Effector memory CD4-positive, alpha-beta T cell (primary cell): Measurements from ENCODE around the gene PLPP4.

Experiments
- DNase-seq, 3 donors: peaks; one replicate each; pipeline ENCODE4 v3.0.0-alpha.2; 2020
- H3K27ac ChIP-seq: 2 replicates; pipeline ENCODE4 v1.7.0; 2013; ENCODE audit warnings: mild to moderate bottlenecking, low read length, moderate library complexity; ENCODE audit not compliant: insufficient read depth, poor library complexity, severe bottlenecking
- H3K27me3 ChIP-seq: replicated peaks from 2 replicates; pipeline ENCODE4 v1.7.0; 2013; ENCODE audit warnings: mild to moderate bottlenecking, low read length; ENCODE audit not compliant: insufficient read depth, control insufficient read depth, poor library complexity, severe bottlenecking
- H3K36me3 ChIP-seq: 2 replicates; pipeline ENCODE4 v1.7.0; 2013; ENCODE audit warnings: mild to moderate bottlenecking, low read length, moderate library complexity; ENCODE audit not compliant: control insufficient read depth, insufficient read depth
- H3K4me1 ChIP-seq: 2 replicates; pipeline ENCODE4 v1.7.0; 2013; ENCODE audit warnings: low read length, mild to moderate bottlenecking; ENCODE audit not compliant: control insufficient read depth, insufficient read depth, poor library complexity, severe bottlenecking
- H3K4me3 ChIP-seq: 2 replicates; pipeline ENCODE4 v1.7.0; 2013; ENCODE audit warnings: low read length, low read depth, mild to moderate bottlenecking; ENCODE audit not compliant: insufficient read depth, poor library complexity, severe bottlenecking
- H3K9me3 ChIP-seq: 2 replicates; pipeline ENCODE4 v1.7.0; 2013; ENCODE audit warnings: mild to moderate bottlenecking, low read length, moderate library complexity; ENCODE audit not compliant: control insufficient read depth

Gene PLPP4

GRCh38 chr10:120455004-120455403 lies 2.0 kb upstream of the PLPP4 start:
- H3K27ac ChIP-seq: no peak overlapping the region
- no peak for DNase-seq
- no peaks in the 10 kb centered on the region for H3K27me3 ChIP-seq

GRCh38 chr10:120455606-120456005 lies 1.4 kb upstream of the PLPP4 start:
- H3K27me3 ChIP-seq: no peaks in the 10 kb centered on the region
- no peaks in the 10 kb centered on the region for H3K36me3 ChIP-seq
- no peak overlapping the region for H3K4me3 ChIP-seq
- no peak for DNase-seq
- H3K9me3 ChIP-seq: no peaks in the 10 kb centered on the region
- H3K27ac ChIP-seq: no peak overlapping the region
- H3K4me1 ChIP-seq: no peaks in the 10 kb centered on the region

More at GRCh38 chr10:120455004-120455403, 2.0 kb upstream of the PLPP4 start:
- H3K4me3 ChIP-seq: no peak overlapping the region
- no peaks in the 10 kb centered on the region for H3K36me3 ChIP-seq
- no peaks in the 10 kb centered on the region for H3K4me1 ChIP-seq
- no peaks in the 10 kb centered on the region for H3K9me3 ChIP-seq

- Histone ChIP-seq H3K4me3 (no peak overlapping the region), H3K9me3 (no peaks in the 10 kb centered on the region), H3K27ac (no peak overlapping the region), H3K27me3 (no peaks in the 10 kb centered on the region), H3K36me3 (no peaks in the 10 kb centered on the region), H3K4me1 (no peaks in the 10 kb centered on the region)
- DNase-seq: no peak
Measured at GRCh38 chr10:120456143-120456625, 843 bp upstream of the PLPP4 start.

- Histone ChIP-seq H3K27ac (no peak overlapping the region), H3K36me3 (no peaks in the 10 kb centered on the region), H3K4me1 (no peaks in the 10 kb centered on the region), H3K9me3 (no peaks in the 10 kb centered on the region), H3K4me3 (no peak overlapping the region), H3K27me3 (no peaks in the 10 kb centered on the region)
- no peak for DNase-seq
Measured at GRCh38 chr10:120457431-120458172, 575 bp downstream of the PLPP4 start.

- H3K4me3 ChIP-seq: no peak overlapping the region
- H3K4me1 ChIP-seq: no peaks in the 10 kb centered on the region
- H3K9me3 ChIP-seq: no peaks in the 10 kb centered on the region
- no peak for DNase-seq
- H3K36me3 ChIP-seq: no peaks in the 10 kb centered on the region
- H3K27ac ChIP-seq: no peak overlapping the region
- no peaks in the 10 kb centered on the region for H3K27me3 ChIP-seq
Measured at GRCh38 chr10:120458432-120458831, 1.4 kb downstream of the PLPP4 start.

- Histone ChIP-seq H3K36me3 (no peaks in the 10 kb centered on the region), H3K4me1 (no peaks in the 10 kb centered on the region), H3K4me3 (no peak overlapping the region), H3K27ac (no peak overlapping the region), H3K27me3 (no peaks in the 10 kb centered on the region), H3K9me3 (no peaks in the 10 kb centered on the region)
- no peak for DNase-seq
Measured at GRCh38 chr10:120459185-120459584, 2.2 kb downstream of the PLPP4 start.

- no peak for DNase-seq
- Histone ChIP-seq H3K27ac (no peak overlapping the region), H3K27me3 (no peaks in the 10 kb centered on the region), H3K9me3 (no peaks in the 10 kb centered on the region), H3K36me3 (no peaks in the 10 kb centered on the region), H3K4me1 (no peaks in the 10 kb centered on the region), H3K4me3 (no peak overlapping the region)
Measured at GRCh38 chr10:120460186-120460585, 3.2 kb downstream of the PLPP4 start.

GRCh38 chr10:120460776-120461175 lies 3.7 kb downstream of the PLPP4 start:
- H3K9me3 ChIP-seq: no peaks in the 10 kb centered on the region
- H3K36me3 ChIP-seq: no peaks in the 10 kb centered on the region
- DNase-seq: no peak
- no peak overlapping the region for H3K4me3 ChIP-seq
- no peak overlapping the region for H3K27ac ChIP-seq
- no peaks in the 10 kb centered on the region for H3K27me3 ChIP-seq
- no peaks in the 10 kb centered on the region for H3K4me1 ChIP-seq

GRCh38 chr10:120462018-120462682 lies 5.1 kb downstream of the PLPP4 start:
- DNase-seq: no peak
- no peak overlapping the region for H3K27ac ChIP-seq
- no peaks in the 10 kb centered on the region for H3K9me3 ChIP-seq
- no peaks in the 10 kb centered on the region for H3K4me1 ChIP-seq
- no peaks in the 10 kb centered on the region for H3K36me3 ChIP-seq
- H3K27me3 ChIP-seq: no peaks in the 10 kb centered on the region
- H3K4me3 ChIP-seq: no peak overlapping the region

GRCh38 chr10:120465138-120465537 lies 8.1 kb downstream of the PLPP4 start:
- Histone ChIP-seq H3K36me3 (no peaks in the 10 kb centered on the region), H3K27me3 (no peaks in the 10 kb centered on the region), H3K4me3 (no peak overlapping the region), H3K4me1 (no peaks in the 10 kb centered on the region), H3K27ac (no peak overlapping the region), H3K9me3 (no peaks in the 10 kb centered on the region)
- no peak for DNase-seq
